C4-2B (cell line): ENCODE measurements around the gene LINGO1.

ENCODE experiments used
- H3K27ac ChIP-seq: fragments of 450-650 bp; 2 replicates; pipeline ENCODE4 v1.5.1; 2017
- ZFX ChIP-seq: fragments of 450-650 bp; IDR thresholded peaks from 2 replicates; pipeline ENCODE4 v1.6.1; 2017
- TF ChIP-seq, protein P1 (sequence below): fragments of 450-650 bp; conservative IDR thresholded peaks from 2 replicates; pipeline ENCODE4 v1.5.1; 2017; ENCODE audit warnings: mild to moderate bottlenecking

The LINGO1 gene

DNA sequence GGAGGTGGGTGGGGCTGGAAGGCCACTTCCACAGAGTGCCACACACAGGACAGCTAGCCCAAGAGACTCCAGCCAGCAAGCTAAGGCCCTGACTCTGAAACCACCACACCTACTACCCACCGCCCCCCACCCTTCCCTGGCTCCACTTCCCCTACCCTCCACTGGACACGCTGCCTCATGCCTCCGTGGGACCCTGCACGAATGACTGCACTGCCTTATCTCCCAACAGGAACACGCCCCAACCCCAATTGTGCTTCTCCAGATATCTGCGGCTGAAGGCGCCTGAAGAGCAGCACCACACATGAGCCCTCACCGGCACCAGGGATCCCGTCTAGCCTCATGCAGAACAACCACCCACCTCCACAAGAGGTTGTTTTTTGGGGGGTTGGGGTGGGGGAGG is 2.7 kb downstream of the LINGO1 start:
- no peak overlapping the region for H3K27ac ChIP-seq
- TF ChIP-seq, protein P1, sequence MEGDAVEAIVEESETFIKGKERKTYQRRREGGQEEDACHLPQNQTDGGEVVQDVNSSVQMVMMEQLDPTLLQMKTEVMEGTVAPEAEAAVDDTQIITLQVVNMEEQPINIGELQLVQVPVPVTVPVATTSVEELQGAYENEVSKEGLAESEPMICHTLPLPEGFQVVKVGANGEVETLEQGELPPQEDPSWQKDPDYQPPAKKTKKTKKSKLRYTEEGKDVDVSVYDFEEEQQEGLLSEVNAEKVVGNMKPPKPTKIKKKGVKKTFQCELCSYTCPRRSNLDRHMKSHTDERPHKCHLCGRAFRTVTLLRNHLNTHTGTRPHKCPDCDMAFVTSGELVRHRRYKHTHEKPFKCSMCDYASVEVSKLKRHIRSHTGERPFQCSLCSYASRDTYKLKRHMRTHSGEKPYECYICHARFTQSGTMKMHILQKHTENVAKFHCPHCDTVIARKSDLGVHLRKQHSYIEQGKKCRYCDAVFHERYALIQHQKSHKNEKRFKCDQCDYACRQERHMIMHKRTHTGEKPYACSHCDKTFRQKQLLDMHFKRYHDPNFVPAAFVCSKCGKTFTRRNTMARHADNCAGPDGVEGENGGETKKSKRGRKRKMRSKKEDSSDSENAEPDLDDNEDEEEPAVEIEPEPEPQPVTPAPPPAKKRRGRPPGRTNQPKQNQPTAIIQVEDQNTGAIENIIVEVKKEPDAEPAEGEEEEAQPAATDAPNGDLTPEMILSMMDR, result no peak
- TF ChIP-seq ZFX, result no peak

- TF ChIP-seq ZFX, result no peak
- TF ChIP-seq, protein P1, result no peak
- no peak overlapping the region for H3K27ac ChIP-seq
Observed at GRCh38 chr15:77629070-77630030, 3.4 kb downstream of the LINGO1 start.

DNA sequence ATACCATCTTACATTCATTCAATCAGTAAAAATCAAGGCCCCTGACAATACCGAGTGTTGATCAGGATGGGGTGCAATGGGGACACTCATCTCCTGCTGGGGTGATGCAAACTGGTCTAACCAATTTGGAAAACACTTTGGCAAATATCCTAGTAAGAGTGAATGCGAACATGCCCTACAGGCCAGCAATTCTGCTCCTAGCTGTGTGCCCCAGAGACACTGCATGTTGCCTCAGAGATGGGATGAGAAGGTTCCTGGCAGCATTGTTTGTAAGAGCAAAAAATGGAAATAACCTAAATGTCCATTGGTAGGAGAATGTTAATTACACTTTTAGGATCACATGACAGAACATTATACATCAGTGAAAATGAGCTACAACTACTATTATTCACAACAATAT is 4.7 kb downstream of the LINGO1 start:
- TF ChIP-seq, protein P1, result no peak
- no peak for TF ChIP-seq ZFX
- H3K27ac ChIP-seq, result no peak overlapping the region

- H3K27ac ChIP-seq, result no peak overlapping the region
- TF ChIP-seq ZFX, result no peak
- TF ChIP-seq, protein P1, result no peak
Observed at GRCh38 chr15:77627581-77627980, 5.1 kb downstream of the LINGO1 start.

- H3K27ac ChIP-seq, result no peak overlapping the region
- no peak for TF ChIP-seq ZFX
- TF ChIP-seq, protein P1, result no peak
Observed at GRCh38 chr15:77627067-77627466, 5.6 kb downstream of the LINGO1 start.

- TF ChIP-seq, protein P1, result no peak
- no peak for TF ChIP-seq ZFX
- no peak overlapping the region for H3K27ac ChIP-seq
Observed at GRCh38 chr15:77626002-77626401, 6.7 kb downstream of the LINGO1 start.

- H3K27ac ChIP-seq, result no peak overlapping the region
- TF ChIP-seq ZFX, result no peak
- TF ChIP-seq, protein P1, result no peak
Observed at GRCh38 chr15:77625376-77625775, 7.3 kb downstream of the LINGO1 start.
